NCI-H2196 treated with DMSO at 0.1 percent for 48 hours (cell line): ENCODE results near the gene SPATA16.

Experiments used
- DNase-seq: peaks from one replicate; lab custom pipeline; 2025; ENCODE audit not compliant: unreplicated experiment; lab: John Stamatoyannopoulos, UW

Gene SPATA16

GRCh38 chr3:172958565-172958964 lies 182.5 kb downstream of the SPATA16 start:
- DNase-seq = no peak

GRCh38 chr3:172953571-172953970 lies 187.5 kb downstream of the SPATA16 start:
- no peak for DNase-seq

GRCh38 chr3:172951511-172951910 lies 189.5 kb downstream of the SPATA16 start:
- DNase-seq = no peak

DNA sequence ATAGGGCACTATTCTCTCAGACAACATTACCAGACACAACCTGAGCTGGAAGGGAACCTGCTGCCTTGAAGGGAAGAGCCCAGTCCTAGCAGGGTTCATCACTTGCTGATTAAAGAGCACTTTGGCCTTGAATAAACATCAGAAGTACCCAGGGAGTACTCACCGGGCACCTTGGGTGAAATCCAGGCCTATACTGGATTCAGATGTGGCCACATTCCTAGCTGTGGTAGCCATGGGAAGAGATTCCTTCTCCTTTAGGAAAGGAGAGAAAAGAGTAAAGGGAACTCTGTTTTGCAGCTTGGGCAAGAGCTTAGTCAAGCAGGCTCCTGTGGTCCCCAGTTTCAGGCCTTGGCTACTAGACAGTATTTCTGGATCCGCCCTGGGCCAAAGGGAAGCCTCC lies 195.0 kb downstream of the SPATA16 start:
- DNase-seq = no peak

- no peak for DNase-seq
These were observed 201.3 kb downstream of the SPATA16 start for GRCh38 chr3:172939651-172940293.

GRCh38 chr3:172938788-172939187 lies 202.2 kb downstream of the SPATA16 start:
- no peak for DNase-seq

GRCh38 chr3:172931746-172932285 lies 209.2 kb downstream of the SPATA16 start:
- DNase-seq = no peak

GRCh38 chr3:172929451-172929850 lies 211.6 kb downstream of the SPATA16 start:
- no peak for DNase-seq

DNA sequence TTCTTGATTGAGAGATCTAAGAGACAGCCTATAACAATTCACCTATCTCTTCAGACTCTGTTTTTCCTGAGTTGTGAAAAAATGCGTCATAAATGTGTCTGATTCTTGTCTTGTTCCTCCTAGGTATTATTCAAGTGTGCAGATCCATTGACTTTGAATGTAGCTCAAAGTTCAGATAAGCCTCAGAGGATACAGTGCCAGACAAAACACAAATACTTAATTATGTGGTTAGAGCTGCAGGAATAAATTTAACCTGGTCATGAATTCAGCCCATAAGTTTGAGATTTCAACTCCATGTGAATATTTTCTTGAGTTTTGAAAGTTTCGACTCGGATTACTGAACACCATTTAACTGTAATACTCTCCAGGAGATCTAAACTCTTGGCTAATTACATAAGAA lies 216.5 kb downstream of the SPATA16 start:
- no peak for DNase-seq

DNA sequence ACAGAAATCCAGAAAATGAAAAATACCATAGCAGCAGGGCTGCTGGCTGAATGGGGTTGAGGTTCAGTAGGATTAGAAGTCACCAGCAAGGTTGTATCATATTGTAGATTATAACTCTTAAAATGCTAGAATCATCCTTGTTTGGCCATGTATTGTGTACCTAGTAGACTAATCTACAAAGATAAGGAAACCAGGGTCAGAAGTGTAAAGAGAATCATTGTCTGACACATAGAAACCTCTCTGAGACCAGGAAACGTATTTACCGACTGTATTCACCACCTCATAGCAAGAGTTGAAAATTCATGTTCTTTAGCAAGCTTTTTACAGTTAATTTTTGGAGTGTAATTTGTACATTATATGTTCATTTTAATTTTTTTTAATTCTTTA lies 221.7 kb downstream of the SPATA16 start:
- no peak for DNase-seq

DNA sequence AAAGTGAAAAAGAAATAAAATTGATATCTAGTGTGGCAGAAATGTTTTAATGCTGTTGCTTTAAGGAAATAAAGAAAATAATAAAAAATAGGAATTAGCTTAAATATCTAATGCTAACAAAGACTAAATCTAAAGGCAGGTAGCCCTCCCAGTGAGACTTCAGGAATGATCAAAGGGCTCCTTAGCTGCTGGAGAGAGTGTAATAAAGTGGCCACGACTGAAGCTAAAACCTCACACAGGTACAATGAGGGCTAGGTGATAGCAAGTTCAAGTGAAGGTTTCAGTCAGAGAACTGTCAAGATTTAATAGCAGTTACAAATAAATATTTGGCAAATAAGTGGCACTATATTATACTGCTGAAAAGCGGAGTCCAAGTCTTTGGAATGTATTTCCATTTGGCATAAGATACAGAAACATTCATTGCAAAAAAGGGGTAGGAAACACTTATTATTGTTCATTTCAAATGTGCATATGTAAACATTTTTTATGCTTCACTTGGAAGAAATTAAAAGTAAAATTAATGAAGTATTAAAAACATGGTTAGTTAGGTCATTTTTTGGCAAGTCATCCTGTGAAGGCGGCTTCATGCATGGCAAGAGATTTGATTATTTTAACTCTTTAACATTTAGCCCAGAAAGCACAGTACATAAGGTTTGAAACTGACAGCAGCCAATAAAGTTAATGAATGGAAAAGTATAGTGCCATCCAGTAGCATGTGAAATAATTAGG lies 222.3 kb downstream of the SPATA16 start:
- DNase-seq = no peak

DNA sequence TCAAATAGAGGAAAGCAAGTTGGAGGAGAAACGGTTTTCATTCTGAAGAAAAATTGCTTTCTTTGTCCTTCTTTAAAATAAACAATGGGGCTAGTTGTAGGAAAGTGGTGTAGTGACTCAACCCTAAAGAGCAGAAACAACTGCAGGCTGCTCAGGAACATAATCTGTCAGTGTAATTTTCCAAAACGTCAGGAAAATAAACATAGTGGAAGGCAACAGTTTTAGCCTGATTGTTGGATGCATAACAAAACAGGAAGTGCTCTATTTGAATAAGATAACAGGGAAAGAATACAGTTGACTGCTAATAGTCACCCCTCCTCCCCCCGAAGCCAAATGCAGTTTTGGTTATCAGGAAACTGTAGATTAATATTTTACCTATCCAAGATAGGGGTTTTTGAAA lies 222.9 kb downstream of the SPATA16 start:
- peak; percentile 62 for DNase-seq

GRCh38 chr3:172915911-172916514 lies 225.0 kb downstream of the SPATA16 start:
- DNase-seq = peak; percentile 83

- DNase-seq = no peak
These were observed 226.2 kb downstream of the SPATA16 start for GRCh38 chr3:172914854-172915253.

GRCh38 chr3:172913911-172914655 lies 227.0 kb downstream of the SPATA16 start:
- DNase-seq = no peak

DNA sequence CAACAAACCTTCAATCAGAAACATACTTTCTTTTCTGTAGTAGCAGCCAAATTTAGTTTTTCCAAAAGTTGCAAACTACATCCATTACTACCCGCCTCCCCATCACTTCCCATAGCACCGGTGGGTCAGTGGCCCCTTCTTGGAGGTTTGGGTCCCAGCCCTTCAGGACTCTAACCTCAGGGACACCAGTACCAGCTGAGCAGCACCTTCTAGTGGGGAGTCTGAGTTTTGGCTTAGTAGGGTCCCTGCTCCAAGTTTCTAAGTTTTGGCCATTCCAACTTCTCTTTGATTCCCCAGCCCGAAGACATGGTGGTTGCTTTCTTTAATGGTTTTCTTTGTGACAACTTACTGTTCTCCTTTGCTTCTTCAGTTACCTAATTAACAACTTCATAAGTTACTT lies 229.9 kb downstream of the SPATA16 start:
- DNase-seq = no peak

- no peak for DNase-seq
These were observed 232.2 kb downstream of the SPATA16 start for GRCh38 chr3:172908771-172909270.

- DNase-seq = no peak
These were observed 235.6 kb downstream of the SPATA16 start for GRCh38 chr3:172905451-172905850.

- no peak for DNase-seq
These were observed 236.2 kb downstream of the SPATA16 start for GRCh38 chr3:172904711-172905373.

GRCh38 chr3:172903642-172904320 lies 237.3 kb downstream of the SPATA16 start:
- no peak for DNase-seq
